Urinary bladder (tissue), 4 donors: ENCODE measurements around the gene STYXL1. TPM values are rescaled to one million over a fixed set of nuclear protein-coding genes. Genes with fewer than 3 reads are reported as not detected.
A peak's percentile ranks its signal among the peaks of the same experiment; 100 is the strongest.

Source experiments
- DNase-seq: peaks from one replicate; pipeline ENCODE4 v3.0.0-alpha.2; 2015; ENCODE audit errors: extremely low spot score
- H3K27ac ChIP-seq: one replicate; pipeline ENCODE4 v1.5.1; 2013; ENCODE audit warnings: low read depth, mild to moderate bottlenecking, moderate library complexity
- H3K36me3 ChIP-seq: one replicate; pipeline ENCODE4 v1.6.1; 2013; ENCODE audit warnings: mild to moderate bottlenecking, moderate library complexity; ENCODE audit not compliant: insufficient read depth
- H3K4me1 ChIP-seq: one replicate; pipeline ENCODE4 v1.6.1; 2013; ENCODE audit warnings: mild to moderate bottlenecking, moderate library complexity; ENCODE audit not compliant: insufficient read depth
- H3K4me3 ChIP-seq: one replicate; pipeline ENCODE4 v1.5.1; 2013; ENCODE audit warnings: low read depth, low read length
- WGBS: extraction: QIAGEN DNeasy Blood & Tissue Kit; methylation state at CpG from one replicate; pipeline ENCODE4 v1.1.7; 2013; 5-methylcytosine and 5-hydroxymethylcytosine counted together
- polyA plus RNA-seq: library from polyadenylated mRNA; stranded (reverse); fragments of 200-250 nt; gene quantifications from one replicate; pipeline ENCODE4 v1.2.3, GENCODE V29; 2013
- total RNA-seq: library from RNA; depleted of rRNA; stranded (reverse); fragments of >200 nt; gene quantifications from one replicate; pipeline ENCODE4 v1.2.3, GENCODE V29; 2014
- donor health status: healthy with polysubstance abuse.
- donor health status: healthy.

Gene STYXL1
- total and polyA plus RNA-seq, 2 donors: 20.5 to 26.7 TPM

- 87% methylated on average over 12 of the region's 12 CpGs for WGBS
- no peak for DNase-seq
- Histone ChIP-seq H3K27ac (no peak overlapping the region), H3K4me3 (no peak overlapping the region), H3K4me1 (no peaks in the 10 kb centered on the region), H3K36me3 (no peaks in the 10 kb centered on the region)
Measured at GRCh38 chr7:75981203-75981452, 66.7 kb downstream of the STYXL1 start.

GRCh38 chr7:75980430-75981202 lies 67.2 kb downstream of the STYXL1 start:
- no peaks in the 10 kb centered on the region for H3K4me1 ChIP-seq
- WGBS: 88% methylated on average over 29 of the region's 29 CpGs
- no peaks in the 10 kb centered on the region for H3K36me3 ChIP-seq
- H3K4me3 ChIP-seq: no peak overlapping the region
- no peak overlapping the region for H3K27ac ChIP-seq
- DNase-seq: no peak

GRCh38 chr7:75979759-75980429 lies 67.9 kb downstream of the STYXL1 start:
- H3K27ac ChIP-seq: no peak overlapping the region
- no peaks in the 10 kb centered on the region for H3K36me3 ChIP-seq
- WGBS: 85% methylated on average over 22 of the region's 22 CpGs

GRCh38 chr7:75977743-75978142 lies 70.1 kb downstream of the STYXL1 start:
- H3K27ac ChIP-seq: no peak overlapping the region
- H3K4me3 ChIP-seq: no peak overlapping the region
- WGBS: 51% methylated on average over 8 of the region's 8 CpGs
- no peaks in the 10 kb centered on the region for H3K36me3 ChIP-seq
- no peak for DNase-seq
- no peaks in the 10 kb centered on the region for H3K4me1 ChIP-seq

More at GRCh38 chr7:75979759-75980429, 67.9 kb downstream of the STYXL1 start:
- no peaks in the 10 kb centered on the region for H3K4me1 ChIP-seq
- no peak overlapping the region for H3K4me3 ChIP-seq
- DNase-seq: no peak

- Histone ChIP-seq H3K4me1 (no peaks in the 10 kb centered on the region), H3K27ac (no peak overlapping the region), H3K4me3 (no peak overlapping the region), H3K36me3 (no peaks in the 10 kb centered on the region)
- DNase-seq: no peak
- 59% methylated on average over 19 of the region's 19 CpGs for WGBS
Measured at GRCh38 chr7:75971961-75972763, 75.6 kb downstream of the STYXL1 start.

GRCh38 chr7:75971309-75971960 lies 76.4 kb downstream of the STYXL1 start:
- WGBS: 85% methylated on average over 14 of the region's 14 CpGs
- Histone ChIP-seq H3K4me1 (no peaks in the 10 kb centered on the region), H3K27ac (no peak overlapping the region), H3K4me3 (no peak overlapping the region), H3K36me3 (no peaks in the 10 kb centered on the region)
- DNase-seq: no peak

GRCh38 chr7:75969704-75970498 lies 77.9 kb downstream of the STYXL1 start:
- DNase-seq: no peak
- no peak overlapping the region for H3K4me3 ChIP-seq
- no peaks in the 10 kb centered on the region for H3K4me1 ChIP-seq
- H3K27ac ChIP-seq: peak overlapping the region; percentile 57
- H3K36me3 ChIP-seq: no peaks in the 10 kb centered on the region
- 80% methylated on average over 30 of the region's 30 CpGs for WGBS

GRCh38 chr7:75969182-75969581 lies 78.6 kb downstream of the STYXL1 start:
- no peak for DNase-seq
- no peaks in the 10 kb centered on the region for H3K4me1 ChIP-seq
- 52% methylated on average over 13 of the region's 13 CpGs for WGBS
- H3K36me3 ChIP-seq: no peaks in the 10 kb centered on the region
- no peak overlapping the region for H3K4me3 ChIP-seq
- peak overlapping the region; percentile 57 for H3K27ac ChIP-seq

GRCh38 chr7:75968561-75969001 lies 79.2 kb downstream of the STYXL1 start:
- Histone ChIP-seq H3K36me3 (no peaks in the 10 kb centered on the region), H3K27ac (peak overlapping the region; percentile 69), H3K4me3 (no peak overlapping the region), H3K4me1 (no peaks in the 10 kb centered on the region)
- DNase-seq: no peak
- 69% methylated on average over 12 of the region's 12 CpGs for WGBS

- no peak for DNase-seq
- H3K4me3 ChIP-seq: no peak overlapping the region
- no peaks in the 10 kb centered on the region for H3K4me1 ChIP-seq
- H3K36me3 ChIP-seq: no peaks in the 10 kb centered on the region
- peak overlapping the region; percentile 69 for H3K27ac ChIP-seq
- WGBS: 57% methylated on average over 10 of the region's 10 CpGs
Measured at GRCh38 chr7:75968012-75968411, 79.8 kb downstream of the STYXL1 start.

- Histone ChIP-seq H3K36me3 (no peaks in the 10 kb centered on the region), H3K27ac (peak overlapping the region; percentile 69), H3K4me1 (no peaks in the 10 kb centered on the region), H3K4me3 (no peak overlapping the region)
- WGBS: 13% methylated on average over 13 of the region's 13 CpGs
- peak; percentile 64 for DNase-seq
Measured at GRCh38 chr7:75967487-75967997, 80.3 kb downstream of the STYXL1 start.

- DNase-seq: no peak
- H3K27ac ChIP-seq: peak overlapping the region; percentile 69
- 80% methylated on average over 11 of the region's 11 CpGs for WGBS
- no peaks in the 10 kb centered on the region for H3K36me3 ChIP-seq
- H3K4me1 ChIP-seq: no peaks in the 10 kb centered on the region
- H3K4me3 ChIP-seq: no peak overlapping the region
Measured at GRCh38 chr7:75967055-75967454, 80.7 kb downstream of the STYXL1 start.
